Epithelial cell of proximal tubule (primary cell): ENCODE results near the gene COL28A1. TPM values are rescaled to one million over a fixed set of nuclear protein-coding genes. Genes with fewer than 3 reads are reported as not detected.

ENCODE experiments used
- DNase-seq: peaks from one replicate; pipeline ENCODE4 v3.0.0-alpha.2; 2011; ENCODE audit warnings: low read depth
- H3K4me3 ChIP-seq: 2 replicates; pipeline ENCODE4 v1.5.1; 2011; ENCODE audit warnings: low read depth, mild to moderate bottlenecking, low read length
- total RNA-seq: library from RNA; depleted of rRNA; stranded (reverse); fragments of >200 nt; gene quantifications from 2 replicates; pipeline ENCODE4 v1.2.3, GENCODE V29; 2015
- TF ChIP-seq, protein P1 (sequence below): conservative IDR thresholded peaks from 2 replicates; pipeline ENCODE4 v1.5.1; 2012; ENCODE audit warnings: low read depth, mild to moderate bottlenecking, low read length

COL28A1 gene
- total RNA-seq, 1 donor from 2014 or later = 0.40 TPM

- DNase-seq = no peak
- H3K4me3 ChIP-seq = no peak overlapping the region
- TF ChIP-seq, protein P1, sequence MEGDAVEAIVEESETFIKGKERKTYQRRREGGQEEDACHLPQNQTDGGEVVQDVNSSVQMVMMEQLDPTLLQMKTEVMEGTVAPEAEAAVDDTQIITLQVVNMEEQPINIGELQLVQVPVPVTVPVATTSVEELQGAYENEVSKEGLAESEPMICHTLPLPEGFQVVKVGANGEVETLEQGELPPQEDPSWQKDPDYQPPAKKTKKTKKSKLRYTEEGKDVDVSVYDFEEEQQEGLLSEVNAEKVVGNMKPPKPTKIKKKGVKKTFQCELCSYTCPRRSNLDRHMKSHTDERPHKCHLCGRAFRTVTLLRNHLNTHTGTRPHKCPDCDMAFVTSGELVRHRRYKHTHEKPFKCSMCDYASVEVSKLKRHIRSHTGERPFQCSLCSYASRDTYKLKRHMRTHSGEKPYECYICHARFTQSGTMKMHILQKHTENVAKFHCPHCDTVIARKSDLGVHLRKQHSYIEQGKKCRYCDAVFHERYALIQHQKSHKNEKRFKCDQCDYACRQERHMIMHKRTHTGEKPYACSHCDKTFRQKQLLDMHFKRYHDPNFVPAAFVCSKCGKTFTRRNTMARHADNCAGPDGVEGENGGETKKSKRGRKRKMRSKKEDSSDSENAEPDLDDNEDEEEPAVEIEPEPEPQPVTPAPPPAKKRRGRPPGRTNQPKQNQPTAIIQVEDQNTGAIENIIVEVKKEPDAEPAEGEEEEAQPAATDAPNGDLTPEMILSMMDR = no peak
Measured at GRCh38 chr7:7552199-7552598, 16.5 kb upstream of the COL28A1 start.

- DNase-seq = peak; percentile 38
- TF ChIP-seq, protein P1 = no peak
- H3K4me3 ChIP-seq = no peak overlapping the region
Measured at GRCh38 chr7:7550663-7551062, 15.0 kb upstream of the COL28A1 start.

GRCh38 chr7:7548407-7548806, 12.7 kb upstream of the COL28A1 start:
- TF ChIP-seq, protein P1 = no peak
- no peak overlapping the region for H3K4me3 ChIP-seq
- DNase-seq = no peak

DNA sequence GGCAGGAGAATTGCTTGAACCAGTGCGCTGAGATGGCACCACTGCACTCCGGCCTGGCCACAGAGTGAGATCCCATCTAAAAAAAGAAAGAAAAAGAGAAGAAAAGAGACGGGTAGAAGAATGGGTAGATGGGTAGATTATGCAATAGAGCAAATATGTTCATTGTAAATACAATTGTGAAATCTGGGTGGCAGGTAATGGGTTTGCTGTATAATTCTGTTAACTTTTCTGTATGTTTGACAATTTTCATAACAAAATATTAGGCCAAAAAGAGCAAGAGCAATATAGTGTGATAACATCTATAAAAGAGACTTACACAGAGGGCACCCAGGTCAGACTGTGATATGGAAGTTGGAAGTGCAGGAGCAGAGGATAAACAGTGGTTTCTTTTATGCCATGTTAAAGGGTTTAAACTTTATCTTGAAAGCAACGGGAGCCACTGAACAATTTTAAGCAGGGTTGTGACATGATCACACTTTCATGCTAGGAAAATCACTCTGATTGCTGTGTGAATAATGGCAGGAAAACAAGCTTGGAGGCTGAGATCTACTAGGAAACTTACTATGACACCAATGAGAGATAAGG, 6.7 kb upstream of the COL28A1 start:
- H3K4me3 ChIP-seq = no peak overlapping the region
- no peak for DNase-seq
- TF ChIP-seq, protein P1 = no peak

DNA sequence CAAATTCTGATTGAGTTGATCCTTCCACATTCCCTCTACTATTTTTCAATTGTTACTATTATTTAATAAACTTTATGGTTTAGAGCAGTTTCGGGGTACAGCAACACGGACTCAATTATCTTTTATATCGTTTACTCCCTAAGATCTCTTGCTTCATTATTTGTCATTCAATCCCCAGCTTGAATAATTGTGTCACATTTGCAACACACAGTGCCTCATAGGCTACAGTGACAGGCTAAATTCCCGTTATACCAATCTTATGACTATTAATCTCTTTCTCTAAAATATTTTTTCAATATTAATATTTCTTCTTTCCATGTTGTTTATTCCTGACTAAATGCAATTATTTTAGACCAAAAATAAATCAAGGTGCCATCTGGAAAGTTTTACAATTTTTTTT, 4.0 kb upstream of the COL28A1 start:
- TF ChIP-seq, protein P1 = no peak
- DNase-seq = no peak
- H3K4me3 ChIP-seq = no peak overlapping the region

DNA sequence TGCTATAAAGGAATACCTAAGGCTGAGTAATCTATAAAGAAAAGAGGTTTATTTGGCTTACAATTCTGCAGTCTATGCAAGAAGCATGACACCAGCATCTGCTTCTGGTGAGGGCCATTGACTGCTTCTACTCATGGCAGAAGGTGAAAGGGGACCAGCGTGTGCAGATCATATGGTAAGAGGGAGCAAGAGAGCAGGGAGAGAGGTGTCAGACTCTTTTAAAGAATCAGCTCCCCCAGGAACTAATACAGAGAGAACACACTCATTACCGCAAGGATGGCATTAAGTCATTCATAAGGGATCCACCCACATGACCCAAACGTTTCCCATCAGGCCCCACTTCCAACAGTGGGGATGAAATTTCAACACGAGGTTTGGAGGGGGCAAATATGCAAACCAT, 3.5 kb upstream of the COL28A1 start:
- no peak overlapping the region for H3K4me3 ChIP-seq
- TF ChIP-seq, protein P1 = no peak
- DNase-seq = no peak

GRCh38 chr7:7537711-7538110, 2.0 kb upstream of the COL28A1 start:
- no peak for DNase-seq
- TF ChIP-seq, protein P1 = no peak
- H3K4me3 ChIP-seq = no peak overlapping the region
